AG08395 (cell line): ENCODE results near the gene AGO3.
"Not testable (repeated sequence)": the region's sequence is repeated elsewhere in the genome, so short reads cannot be mapped to it uniquely, and the experiment has no call there.

ENCODE experiments used
- DNase-seq: peaks from one replicate; pipeline ENCODE4 v3.0.0; 2012; ENCODE audit warnings: mixed read lengths, low spot score

Gene AGO3

DNA sequence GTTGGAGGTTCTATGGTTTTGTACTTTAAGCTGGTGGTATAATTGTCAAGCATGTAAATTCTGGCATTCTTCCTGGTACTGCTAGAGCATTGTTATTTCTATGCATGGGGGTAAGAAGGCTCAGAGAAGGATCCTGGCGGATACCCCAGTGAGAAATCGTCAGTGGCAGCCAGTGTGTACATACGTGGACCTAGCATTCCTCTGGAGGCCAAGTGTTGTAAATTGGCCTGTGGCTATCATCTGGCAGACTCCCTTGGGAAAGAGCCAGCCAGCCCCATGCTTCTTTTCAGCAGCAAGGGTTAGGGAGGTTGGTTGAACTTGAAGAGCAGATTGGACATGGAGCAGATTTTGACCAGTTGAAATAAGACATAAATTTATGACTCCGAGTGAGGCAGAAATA, 5.2 kb upstream of the AGO3 start:
- peak; percentile 29 for DNase-seq

GRCh38 chr1:35927472-35927871, 3.4 kb upstream of the AGO3 start:
- DNase-seq, result no peak

DNA sequence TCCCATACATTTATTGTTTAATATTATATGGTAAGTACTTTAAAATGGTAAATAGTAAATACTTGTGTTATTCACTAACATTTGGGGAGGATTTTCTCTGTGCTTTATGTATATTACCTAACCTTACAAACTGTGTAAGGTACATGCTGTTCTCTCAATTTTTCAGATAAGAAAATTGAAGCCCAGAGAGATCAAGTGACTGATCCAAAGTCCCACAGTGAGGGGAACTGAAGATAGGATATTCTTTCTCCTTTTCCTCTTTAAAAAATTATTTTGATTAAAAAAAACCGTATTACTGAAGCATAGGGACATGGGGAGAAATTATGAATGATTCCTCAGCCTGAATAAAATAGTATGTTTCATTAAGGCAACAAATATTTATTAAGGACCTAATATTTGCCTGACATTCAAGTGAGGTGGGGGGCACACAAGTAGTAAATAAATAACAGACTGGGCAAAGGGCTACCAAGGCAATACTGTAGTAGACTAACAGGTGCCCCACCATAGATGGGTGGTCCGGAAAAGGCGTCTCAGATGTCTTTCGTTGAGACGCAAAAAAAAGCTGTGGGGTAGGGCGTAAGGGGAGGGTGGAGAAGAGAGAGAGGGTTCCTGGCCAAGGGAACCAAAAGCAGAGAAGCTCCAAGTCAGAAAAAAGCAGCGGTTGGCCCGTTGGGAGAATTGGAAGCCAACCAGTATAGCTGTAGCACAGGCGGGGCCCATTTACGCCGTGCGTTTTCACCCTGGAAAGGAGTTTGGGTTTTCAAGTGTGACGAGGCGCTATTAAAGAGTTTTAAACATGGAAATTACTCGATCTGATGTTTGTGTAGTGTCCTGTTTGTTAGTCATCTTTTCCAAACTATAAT, 944 bp upstream of the AGO3 start:
- DNase-seq, result peak; percentile 53

GRCh38 chr1:35931446-35932157, 697 bp downstream of the AGO3 start:
- peak; percentile 11 for DNase-seq

DNA sequence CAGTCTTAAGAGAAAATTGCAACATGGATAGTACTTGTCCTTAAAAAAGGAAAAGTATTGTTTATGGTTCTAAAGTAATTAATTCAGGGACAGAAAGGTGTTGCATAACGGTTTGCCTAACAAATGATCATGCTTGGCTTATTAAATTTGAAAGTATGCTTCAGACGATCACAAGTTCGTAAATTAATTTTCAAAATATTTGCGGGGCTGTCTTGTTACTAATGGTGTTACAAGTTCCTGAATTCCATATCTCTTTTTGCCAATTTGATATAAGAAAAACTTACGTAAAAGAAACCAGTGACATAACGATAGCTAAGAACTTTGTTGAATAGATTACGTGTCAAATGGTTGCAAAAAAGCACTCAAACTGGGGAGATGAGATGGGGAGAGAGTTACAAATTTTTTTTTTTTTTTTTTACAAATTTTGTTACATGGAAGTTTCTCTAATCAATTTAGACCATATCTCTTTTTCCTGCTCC, 1.3 kb downstream of the AGO3 start:
- DNase-seq, result no peak

DNA sequence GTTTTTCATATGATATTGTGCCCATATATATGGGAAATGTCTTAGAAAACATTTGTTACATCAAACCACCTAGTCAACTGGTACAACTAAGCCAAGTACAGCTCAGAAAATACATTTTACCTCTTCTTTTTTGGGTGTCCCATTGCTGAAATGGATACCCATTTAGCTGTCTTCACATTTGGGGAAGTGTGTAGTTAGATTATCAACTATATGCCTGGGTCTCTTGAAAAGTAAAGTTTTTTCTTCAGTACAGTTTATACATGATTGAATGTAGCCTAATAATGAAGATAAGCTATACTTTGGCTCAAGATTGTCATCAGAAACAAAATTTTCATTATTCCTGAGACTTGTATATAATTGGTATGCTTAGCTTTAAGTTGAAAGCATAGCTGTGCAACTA, 2.0 kb downstream of the AGO3 start:
- DNase-seq, result no peak

- DNase-seq, result no peak
Observed at GRCh38 chr1:35935442-35936388, 4.8 kb downstream of the AGO3 start.

DNA sequence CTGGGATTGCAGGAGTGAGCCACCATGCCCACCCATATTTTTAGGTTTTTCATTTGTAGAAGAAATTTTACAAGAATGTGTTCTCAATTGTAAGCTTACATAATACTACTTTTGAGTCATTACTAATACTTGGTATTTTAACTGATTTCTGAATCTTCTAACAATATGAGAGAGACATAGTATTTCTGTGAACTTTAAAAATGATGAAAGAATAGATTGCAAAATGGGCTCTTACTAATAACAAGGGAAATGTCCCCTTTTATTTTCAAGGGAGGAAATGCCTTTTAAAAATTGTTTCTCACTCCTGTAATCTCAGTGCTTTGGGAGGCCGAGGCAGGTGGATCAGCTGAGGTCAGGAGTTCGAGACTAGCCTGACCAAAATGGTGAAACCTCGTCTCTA, 5.9 kb downstream of the AGO3 start:
- peak; percentile 11 for DNase-seq

DNA sequence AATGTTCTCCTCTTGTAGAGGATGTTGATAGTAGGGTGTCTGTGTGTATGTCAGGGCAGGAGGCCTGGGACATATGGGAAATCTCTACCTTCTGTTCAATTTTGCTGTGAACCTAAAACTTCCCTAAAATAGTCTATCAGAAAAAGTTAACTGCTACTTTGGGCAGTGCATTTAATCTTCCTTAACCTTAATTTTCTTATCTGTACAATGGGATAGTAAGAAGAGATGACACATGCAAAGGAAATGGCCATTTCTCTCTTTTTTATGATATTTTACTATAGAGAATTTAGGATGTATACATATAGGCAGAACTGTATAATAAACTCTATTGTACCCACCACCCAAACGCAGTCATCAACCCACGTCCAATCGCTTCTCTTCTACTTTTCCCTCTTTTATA, 8.6 kb downstream of the AGO3 start:
- no peak for DNase-seq

GRCh38 chr1:35945327-35945726, 14.4 kb downstream of the AGO3 start:
- no peak for DNase-seq

DNA sequence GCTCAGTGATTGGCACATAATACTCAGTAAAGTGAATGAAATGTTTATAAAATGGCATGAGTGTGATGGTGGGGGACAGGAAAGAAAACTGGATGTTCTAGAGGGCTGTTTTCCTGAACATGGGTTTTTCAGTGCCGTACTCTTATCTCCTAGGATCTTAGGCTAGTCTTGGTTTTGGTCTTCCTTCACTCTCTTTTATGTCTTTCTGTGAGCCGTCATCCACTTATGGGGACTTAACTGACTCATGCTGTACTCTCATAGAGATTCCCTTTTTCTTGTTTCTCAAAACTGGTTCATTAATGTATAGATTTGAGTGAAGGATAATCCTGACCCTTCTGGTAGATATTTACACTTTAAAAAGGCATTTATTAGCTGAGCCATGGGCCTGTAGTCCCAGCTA, 16.6 kb downstream of the AGO3 start:
- no peak for DNase-seq

GRCh38 chr1:35958558-35958957, 27.7 kb downstream of the AGO3 start:
- DNase-seq, result no peak

GRCh38 chr1:35959304-35959703, 28.4 kb downstream of the AGO3 start:
- DNase-seq, result no peak

GRCh38 chr1:35962952-35963351, 32.0 kb downstream of the AGO3 start:
- no peak for DNase-seq

DNA sequence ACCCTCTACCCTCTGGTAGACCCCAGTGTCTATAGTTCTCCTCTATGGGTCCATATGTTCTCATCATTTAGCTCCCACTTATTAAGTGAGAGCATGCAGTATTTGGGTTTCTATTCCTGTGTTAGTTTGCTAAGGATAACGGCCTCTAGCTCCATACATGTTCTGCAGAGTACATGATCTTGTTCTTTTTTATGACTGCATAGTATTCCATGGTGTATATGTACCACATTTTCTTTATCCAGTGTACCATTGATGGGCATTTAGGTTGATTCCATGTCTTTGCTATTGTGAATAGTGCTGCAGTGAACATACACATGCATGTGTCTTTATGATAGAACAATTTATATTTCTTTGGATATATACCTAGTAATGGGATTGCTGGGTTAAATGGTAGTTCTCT, 33.4 kb downstream of the AGO3 start:
- not testable (repeated sequence) for DNase-seq

DNA sequence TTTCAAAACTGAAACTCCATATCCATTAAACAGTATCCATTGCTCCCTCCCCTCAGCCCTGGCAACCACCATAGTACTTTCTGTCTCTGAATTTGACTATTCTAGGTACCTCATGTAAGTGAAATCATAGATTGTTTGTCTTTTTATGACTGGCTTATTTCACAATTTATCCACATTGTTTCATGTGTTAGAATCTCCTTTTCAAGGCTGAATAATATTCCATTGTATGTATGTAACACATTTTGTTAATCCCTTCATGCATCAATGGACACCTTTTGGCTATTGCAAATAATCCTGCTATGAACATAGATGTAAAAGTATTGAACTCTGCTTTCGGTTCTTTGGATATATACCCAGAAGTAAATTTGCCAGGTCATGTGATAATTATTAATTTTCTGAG, 37.5 kb downstream of the AGO3 start:
- no peak for DNase-seq

DNA sequence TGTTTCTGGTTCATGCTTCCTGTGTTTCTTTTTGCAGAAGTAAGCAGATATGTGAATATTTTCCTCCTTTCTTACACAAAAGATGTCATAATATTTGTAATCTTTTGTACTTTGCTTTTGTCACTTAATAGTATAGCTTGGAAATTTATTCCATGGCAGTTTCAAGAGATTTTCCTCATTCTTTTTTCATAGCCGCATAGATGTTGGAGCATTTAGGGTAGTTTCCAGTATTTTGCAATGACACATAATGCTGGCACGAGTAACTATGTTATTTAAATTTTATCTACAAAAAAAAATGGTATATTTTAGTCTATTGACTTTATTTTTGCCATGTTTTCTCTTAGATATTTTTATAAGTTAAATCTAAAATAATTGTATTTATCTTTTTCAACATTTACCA, 40.7 kb downstream of the AGO3 start:
- no peak for DNase-seq

DNA sequence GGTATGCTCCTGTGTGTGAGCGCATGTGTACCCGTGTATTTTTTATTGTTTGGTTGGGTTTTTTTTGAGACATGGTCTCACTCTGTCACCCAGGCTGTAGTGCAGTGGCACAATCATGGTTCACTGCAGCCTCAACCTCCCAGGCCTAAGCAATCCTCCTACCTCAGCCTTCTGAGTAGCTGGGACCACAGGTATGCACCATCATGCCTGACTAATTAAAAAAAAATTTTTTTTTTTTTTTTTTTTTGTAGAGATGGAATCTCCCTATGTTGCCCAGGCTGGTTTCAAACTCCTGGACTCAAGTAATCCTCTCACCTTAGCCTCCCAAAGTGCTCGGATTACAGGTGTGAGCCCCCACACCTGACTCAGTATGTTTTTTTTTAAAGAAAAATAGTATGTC, 41.7 kb downstream of the AGO3 start:
- not testable (repeated sequence) for DNase-seq

- DNase-seq, result no peak
Observed at GRCh38 chr1:35980090-35980489, 49.2 kb downstream of the AGO3 start.

DNA sequence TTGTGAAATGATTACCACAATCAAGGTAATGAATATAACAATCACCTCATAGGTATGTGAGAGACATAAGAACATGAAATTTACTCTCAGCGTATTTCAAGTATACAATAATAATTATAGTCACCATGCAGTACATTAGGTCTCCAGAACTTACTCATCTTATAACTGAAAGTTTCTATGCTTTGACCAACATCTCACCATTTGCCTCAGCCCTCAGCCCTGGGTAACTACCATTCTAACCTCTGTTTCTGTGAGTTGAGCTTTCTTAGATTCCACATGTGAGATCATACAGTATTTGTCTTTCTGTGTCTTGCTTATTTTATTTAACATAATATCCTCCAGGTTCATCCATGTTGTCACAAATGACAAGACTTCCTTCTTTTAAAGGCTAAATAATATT, 57.3 kb downstream of the AGO3 start:
- no peak for DNase-seq

DNA sequence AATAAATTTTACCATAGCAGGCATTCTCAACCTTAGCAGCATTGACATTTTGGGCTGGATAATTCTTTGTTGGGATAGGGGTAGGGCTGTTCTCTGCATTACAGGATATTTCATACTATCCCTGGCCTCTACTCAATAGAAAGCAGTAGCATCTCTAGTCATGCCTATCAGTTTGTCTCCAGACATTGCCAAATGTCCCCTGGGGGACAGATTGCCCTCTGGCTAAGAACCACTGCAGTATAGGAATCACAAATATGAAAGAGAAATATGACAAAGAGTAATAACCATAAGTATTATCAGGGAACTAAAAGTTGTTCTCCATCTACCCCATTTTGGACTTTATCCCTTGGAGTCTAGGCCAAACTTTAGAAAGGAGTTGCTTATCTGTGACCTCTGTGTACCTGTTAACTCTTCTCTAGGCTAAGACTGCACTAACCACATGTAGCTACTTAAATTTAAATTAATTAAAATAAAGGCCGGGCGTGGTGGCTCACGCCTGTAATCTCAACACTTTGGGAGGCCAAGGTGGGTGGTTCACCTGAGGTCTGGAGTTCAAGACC, 76.1 kb downstream of the AGO3 start:
- no peak for DNase-seq

- no peak for DNase-seq
Observed at GRCh38 chr1:36007741-36008140, 76.8 kb downstream of the AGO3 start.
